ENCODE data around the gene ATP11B. TPM values are rescaled to one million over a fixed set of nuclear protein-coding genes. Genes with fewer than 3 reads are reported as not detected.

ATP11B gene
- total and polyA plus RNA-seq, 10 of the 15 experiments (the other 5 are each of a cell fraction or from before 2014, with no cell fraction given), result 10.3 to 66.9 (median 36.7) TPM

DNA sequence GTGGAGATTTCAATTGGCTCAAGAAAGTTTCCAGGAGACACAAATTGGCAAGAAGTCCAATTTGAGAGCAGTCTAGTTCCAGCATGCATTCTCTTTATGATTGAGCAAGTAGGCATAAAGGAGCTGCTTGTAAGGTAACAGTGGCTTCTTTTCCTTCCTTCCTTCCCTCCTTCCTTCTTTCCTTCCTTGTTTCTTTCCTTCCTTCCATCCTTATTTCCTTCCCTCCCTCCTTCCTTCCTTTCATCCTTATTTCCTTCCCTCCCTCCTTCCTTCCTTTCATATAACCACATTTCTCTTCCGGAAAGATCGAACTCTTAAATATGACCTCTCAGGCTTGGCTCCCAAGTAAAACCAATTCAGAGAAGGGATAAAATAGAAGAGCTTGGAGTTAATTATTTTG is 29.4 kb upstream of the ATP11B start:
- ChIA-PET SMC1A (ENCODE audit: uncharacterized antibody, unreplicated experiment) (interaction anchor here (0.7 to 0.9 kb wide), 2 partner anchors 31 to 1055 kb away, joined by 4 to 5 read pairs; no protein-coding TSS in a partner anchor), CTCF (no interaction called here), RAD21 (ENCODE audit: unreplicated experiment) (interaction anchor here (0.7 kb wide), 1 partner anchor 50 kb away, joined by 3 read pairs; no protein-coding TSS in a partner anchor), POLR2A (no interaction called here)
- TF ChIP-seq SMAD5 (IDR thresholded peaks at IDR 0.05; ENCODE audit: low read depth) (no peak), LARP7 (IDR thresholded peaks at IDR 0.05) (no peak), RUNX3 (IDR thresholded peaks at IDR 0.05; ENCODE audit: low read length) (no peak), SPI1 (IDR thresholded peaks at IDR 0.05; ENCODE audit: borderline replicate concordance, insufficient read depth, low read depth, low read length) (no peak), TARDBP (IDR thresholded peaks at IDR 0.05; ENCODE audit: borderline replicate concordance) (no peak), ZNF592 (IDR thresholded peaks at IDR 0.05) (no peak), RFX5 (IDR thresholded peaks at IDR 0.05; ENCODE audit: low read depth, low read length) (no peak), KLF5 (IDR thresholded peaks at IDR 0.05; ENCODE audit: partially characterized antibody) (no peak), ZZZ3 (IDR thresholded peaks at IDR 0.05; ENCODE audit: control insufficient read depth, insufficient read length, low read depth) (no peak), CEBPB (IDR thresholded peaks at IDR 0.05; ENCODE audit: borderline replicate concordance in 1 of 2, low read depth in 2 of 2, low read length in 2 of 2) (no peak), CBX3 (IDR thresholded peaks at IDR 0.05; ENCODE audit: borderline replicate concordance, low read depth) (no peak), TAF1 (IDR thresholded peaks at IDR 0.05; ENCODE audit: borderline replicate concordance, low read depth, low read length) (no peak), SIN3A (IDR thresholded peaks at IDR 0.05; ENCODE audit: low read depth, low read length) (no peak), MLLT1 (IDR thresholded peaks at IDR 0.05) (no peak), TCF3 (IDR thresholded peaks at IDR 0.05; ENCODE audit: borderline replicate concordance, insufficient read depth, low read depth, low read length) (no peak), PAX8 (IDR thresholded peaks at IDR 0.05) (no peak)
- TF ChIP-seq, protein P1, sequence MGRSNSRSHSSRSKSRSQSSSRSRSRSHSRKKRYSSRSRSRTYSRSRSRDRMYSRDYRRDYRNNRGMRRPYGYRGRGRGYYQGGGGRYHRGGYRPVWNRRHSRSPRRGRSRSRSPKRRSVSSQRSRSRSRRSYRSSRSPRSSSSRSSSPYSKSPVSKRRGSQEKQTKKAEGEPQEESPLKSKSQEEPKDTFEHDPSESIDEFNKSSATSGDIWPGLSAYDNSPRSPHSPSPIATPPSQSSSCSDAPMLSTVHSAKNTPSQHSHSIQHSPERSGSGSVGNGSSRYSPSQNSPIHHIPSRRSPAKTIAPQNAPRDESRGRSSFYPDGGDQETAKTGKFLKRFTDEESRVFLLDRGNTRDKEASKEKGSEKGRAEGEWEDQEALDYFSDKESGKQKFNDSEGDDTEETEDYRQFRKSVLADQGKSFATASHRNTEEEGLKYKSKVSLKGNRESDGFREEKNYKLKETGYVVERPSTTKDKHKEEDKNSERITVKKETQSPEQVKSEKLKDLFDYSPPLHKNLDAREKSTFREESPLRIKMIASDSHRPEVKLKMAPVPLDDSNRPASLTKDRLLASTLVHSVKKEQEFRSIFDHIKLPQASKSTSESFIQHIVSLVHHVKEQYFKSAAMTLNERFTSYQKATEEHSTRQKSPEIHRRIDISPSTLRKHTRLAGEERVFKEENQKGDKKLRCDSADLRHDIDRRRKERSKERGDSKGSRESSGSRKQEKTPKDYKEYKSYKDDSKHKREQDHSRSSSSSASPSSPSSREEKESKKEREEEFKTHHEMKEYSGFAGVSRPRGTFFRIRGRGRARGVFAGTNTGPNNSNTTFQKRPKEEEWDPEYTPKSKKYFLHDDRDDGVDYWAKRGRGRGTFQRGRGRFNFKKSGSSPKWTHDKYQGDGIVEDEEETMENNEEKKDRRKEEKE (IDR thresholded peaks at IDR 0.05), result no peak
- Histone ChIP-seq H3K27ac (ENCODE audit: control insufficient read depth, insufficient read depth) (no peak overlapping the region), H3K4me2 (ENCODE audit: control insufficient read depth, insufficient read depth) (no peak overlapping the region), H3K27me3 (replicated peaks in 1 of 2; ENCODE audit: control insufficient read depth in 2 of 2, insufficient read depth in 2 of 2, low read length in 1 of 2) (no peaks in the 10 kb centered on the region), H3K4me1 (ENCODE audit: control insufficient read depth, insufficient read depth, low read length) (no peaks in the 10 kb centered on the region), H3K36me3 (ENCODE audit: control insufficient read depth in 2 of 2, insufficient read depth in 2 of 2, low read length in 1 of 2) (no peaks in the 10 kb centered on the region), H3K9me3 (replicated peaks; ENCODE audit: control insufficient read depth, insufficient read depth, low read length) (no peaks in the 10 kb centered on the region), H3K9ac (ENCODE audit: control insufficient read depth, insufficient read depth, low read length) (no peak overlapping the region), H4K20me1 (ENCODE audit: control insufficient read depth, insufficient read depth) (no peaks in the 10 kb centered on the region), H3K79me2 (ENCODE audit: control insufficient read depth, insufficient read depth, low read length) (no peaks in the 10 kb centered on the region), H3K4me3 (no peak overlapping the region), H2AFZ (ENCODE audit: control insufficient read depth, low read depth, low read length) (no peak overlapping the region)
- BruUV-seq (replicated peaks), result no TSS peak
- DNase-seq (ENCODE audit: low read depth, low spot score) (no peak), ATAC-seq (no peak), FAIRE-seq (no peak)
- intact Hi-C loops (cut with micrococcal nuclease; ENCODE audit: unreplicated experiment) (no loop called here), in situ Hi-C loops (cut with MboI) (no loop called here)
- 95% methylated on average over 2 of the region's 2 CpGs for WGBS (ENCODE audit: insufficient coverage, insufficient replicate concordance, low lambda C conversion rate, missing lambda C conversion rate)
